Neutrophil (primary cell): ENCODE measurements around the gene PDE8A.
"Not testable (repeated sequence)": the region's sequence is repeated elsewhere in the genome, so short reads cannot be mapped to it uniquely, and the experiment has no call there.

Experiments
- H3K27ac ChIP-seq: fragments of 200-600 bp; sonication (generic); 2 replicates; pipeline ENCODE4 v1.5.1; 2016; ENCODE audit warnings: mild to moderate bottlenecking, moderate library complexity
- H3K27me3 ChIP-seq: fragments of 200-600 bp; sonication (generic); 2 replicates; pipeline ENCODE4 v1.6.0; 2016; ENCODE audit warnings: mild to moderate bottlenecking
- H3K36me3 ChIP-seq: fragments of 200-600 bp; sonication (generic); 2 replicates; pipeline ENCODE4 v1.5.1; 2017
- H3K4me1 ChIP-seq, 2 experiments: fragments of 200-600 bp in 1 of 2; sonication (generic) in 1 of 2; 1 replicate in 1 of 2; 2 replicates in 1 of 2; pipeline versions ENCODE4 v1.5.1 to v1.6.1; 2013 to 2016; ENCODE audit warnings: low read depth in 1 of 2, low read length in 1 of 2, mild to moderate bottlenecking in 1 of 2, moderate library complexity in 1 of 2; ENCODE audit not compliant: control insufficient read depth in 1 of 2, insufficient read depth in 1 of 2
- H3K4me3 ChIP-seq, 2 experiments: fragments of 200-600 bp in 1 of 2; sonication (generic) in 1 of 2; 1 replicate in 1 of 2; 2 replicates in 1 of 2; pipeline ENCODE4 v1.5.1; 2013 to 2016; ENCODE audit warnings: low read depth in 1 of 2, low read length in 1 of 2, mild to moderate bottlenecking in 1 of 2, moderate library complexity in 1 of 2
- H3K9me3 ChIP-seq: fragments of 200-600 bp; sonication (generic); 2 replicates; pipeline ENCODE4 v1.5.1; 2016
- TF ChIP-seq, protein P1 (sequence below): fragments of 200-600 bp; sonication (generic); IDR thresholded peaks from 2 replicates; pipeline ENCODE4 v1.5.1; 2016; ENCODE audit warnings: antibody characterized with exemption

PDE8A gene

DNA sequence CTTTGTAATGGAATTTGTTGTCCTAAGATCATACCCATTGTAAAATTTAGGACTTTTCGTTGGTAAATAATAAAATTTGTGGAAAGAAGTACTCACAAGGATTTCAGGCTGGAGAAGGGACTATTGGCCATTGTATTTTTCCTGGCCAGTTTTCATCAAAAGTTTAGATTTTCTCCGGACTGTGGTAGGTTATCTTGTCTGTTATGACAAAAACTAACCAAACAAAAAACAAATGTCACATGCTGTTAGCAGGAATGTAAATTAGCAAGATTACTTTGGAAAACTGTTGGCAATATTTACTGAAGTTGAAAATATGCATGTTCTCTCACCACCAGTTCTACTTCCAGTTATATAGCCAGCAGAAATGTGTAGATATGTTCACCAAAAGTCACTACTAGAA lies 27.8 kb downstream of the PDE8A start:
- peaks cover 32 to 48% of the 10 kb centered on the region in 2 experiments for H3K4me1 ChIP-seq
- H3K27me3 ChIP-seq, result no peaks in the 10 kb centered on the region
- peak overlapping the region; percentile 90 for H3K27ac ChIP-seq
- no peak overlapping the region for H3K4me3 ChIP-seq
- no peaks in the 10 kb centered on the region for H3K9me3 ChIP-seq
- TF ChIP-seq, protein P1, sequence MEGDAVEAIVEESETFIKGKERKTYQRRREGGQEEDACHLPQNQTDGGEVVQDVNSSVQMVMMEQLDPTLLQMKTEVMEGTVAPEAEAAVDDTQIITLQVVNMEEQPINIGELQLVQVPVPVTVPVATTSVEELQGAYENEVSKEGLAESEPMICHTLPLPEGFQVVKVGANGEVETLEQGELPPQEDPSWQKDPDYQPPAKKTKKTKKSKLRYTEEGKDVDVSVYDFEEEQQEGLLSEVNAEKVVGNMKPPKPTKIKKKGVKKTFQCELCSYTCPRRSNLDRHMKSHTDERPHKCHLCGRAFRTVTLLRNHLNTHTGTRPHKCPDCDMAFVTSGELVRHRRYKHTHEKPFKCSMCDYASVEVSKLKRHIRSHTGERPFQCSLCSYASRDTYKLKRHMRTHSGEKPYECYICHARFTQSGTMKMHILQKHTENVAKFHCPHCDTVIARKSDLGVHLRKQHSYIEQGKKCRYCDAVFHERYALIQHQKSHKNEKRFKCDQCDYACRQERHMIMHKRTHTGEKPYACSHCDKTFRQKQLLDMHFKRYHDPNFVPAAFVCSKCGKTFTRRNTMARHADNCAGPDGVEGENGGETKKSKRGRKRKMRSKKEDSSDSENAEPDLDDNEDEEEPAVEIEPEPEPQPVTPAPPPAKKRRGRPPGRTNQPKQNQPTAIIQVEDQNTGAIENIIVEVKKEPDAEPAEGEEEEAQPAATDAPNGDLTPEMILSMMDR, result no peak
- H3K36me3 ChIP-seq, result no peaks in the 10 kb centered on the region

DNA sequence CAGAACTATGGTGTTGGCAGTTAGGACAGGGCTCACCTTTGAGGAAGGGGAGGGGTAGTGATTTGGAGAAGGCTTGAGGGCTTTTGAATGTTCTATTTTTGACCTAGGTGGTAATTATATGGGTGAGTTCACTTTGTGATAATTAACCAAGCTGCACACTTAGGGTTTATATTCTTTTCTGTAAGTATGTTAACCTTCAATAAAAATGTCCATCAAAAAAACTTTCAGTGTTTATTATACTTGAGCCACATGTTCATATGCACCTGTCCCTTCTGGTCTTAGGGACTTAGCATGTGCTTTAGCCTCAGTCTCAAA lies 28.4 kb downstream of the PDE8A start:
- H3K9me3 ChIP-seq, result no peaks in the 10 kb centered on the region
- H3K27ac ChIP-seq, result peak overlapping the region; percentile 90
- no peak overlapping the region for H3K4me3 ChIP-seq
- H3K27me3 ChIP-seq, result no peaks in the 10 kb centered on the region
- TF ChIP-seq, protein P1, result no peak
- no peaks in the 10 kb centered on the region for H3K36me3 ChIP-seq
- H3K4me1 ChIP-seq, result peaks cover 29 to 43% of the 10 kb centered on the region in 2 experiments

DNA sequence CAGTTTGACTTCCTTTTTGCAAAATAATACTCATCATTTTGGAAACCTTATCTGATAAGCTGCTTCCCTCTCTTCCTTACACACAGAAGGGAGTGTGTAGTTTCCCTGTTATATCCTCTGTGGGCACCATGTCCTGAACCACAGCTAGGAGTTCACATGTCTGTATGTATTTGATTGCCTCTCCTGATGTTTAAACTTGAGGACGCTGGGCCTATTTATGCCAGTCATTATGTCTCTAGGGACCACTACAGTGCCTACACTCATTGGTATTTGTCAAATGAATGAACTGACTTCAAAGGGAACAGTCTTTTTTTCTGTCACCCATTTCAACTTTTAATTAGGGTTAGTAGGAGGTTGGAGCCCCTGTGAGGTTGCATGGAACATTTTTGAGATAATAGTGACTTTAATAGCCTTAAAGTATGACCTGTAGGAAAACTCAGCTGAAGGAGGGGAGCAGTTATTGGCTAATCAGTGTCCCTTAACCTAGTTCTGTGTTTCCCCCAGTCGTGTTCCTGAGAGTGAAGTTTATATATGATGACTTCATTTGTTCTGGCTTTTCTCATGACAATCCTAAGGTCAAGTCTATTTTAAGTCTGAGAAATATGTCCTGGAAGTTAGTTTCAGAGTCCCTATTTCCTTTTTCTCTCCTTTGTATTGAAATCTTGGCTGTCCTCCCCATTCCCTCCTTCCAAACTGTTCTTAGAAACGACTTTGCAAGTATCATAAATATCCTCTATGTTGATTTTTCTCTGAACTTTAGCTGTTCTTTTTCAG lies 28.9 kb downstream of the PDE8A start:
- Histone ChIP-seq H3K4me1 (peaks cover 26 to 38% of the 10 kb centered on the region in 2 experiments), H3K27me3 (no peaks in the 10 kb centered on the region), H3K27ac (peak overlapping the region; percentile 90), H3K9me3 (no peaks in the 10 kb centered on the region), H3K4me3 (no peak overlapping the region), H3K36me3 (no peaks in the 10 kb centered on the region)
- TF ChIP-seq, protein P1, result no peak

DNA sequence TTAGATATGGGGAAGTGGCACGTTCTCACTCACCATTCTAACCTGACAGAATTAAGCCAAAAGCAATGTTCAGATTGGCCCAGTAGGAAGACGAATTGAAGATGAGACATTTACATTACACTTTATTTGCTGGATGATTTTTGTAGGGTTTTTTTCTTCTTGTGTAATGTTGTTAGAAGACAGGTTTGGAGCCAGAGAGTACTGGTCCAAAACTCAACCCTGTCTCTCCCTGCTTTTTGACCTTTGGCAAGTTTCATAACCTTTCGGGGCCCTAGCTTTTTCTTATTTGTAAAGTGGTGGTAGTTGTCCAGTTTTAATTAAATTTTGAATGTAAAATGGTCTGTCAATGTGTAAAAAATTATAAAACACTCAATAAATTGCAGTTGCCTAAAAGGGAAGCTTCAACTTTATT lies 29.5 kb downstream of the PDE8A start:
- Histone ChIP-seq H3K9me3 (no peaks in the 10 kb centered on the region), H3K27ac (no peak overlapping the region), H3K36me3 (no peaks in the 10 kb centered on the region), H3K4me3 (no peak overlapping the region), H3K4me1 (peaks cover 23 to 34% of the 10 kb centered on the region in 2 experiments), H3K27me3 (no peaks in the 10 kb centered on the region)
- TF ChIP-seq, protein P1, result no peak

DNA sequence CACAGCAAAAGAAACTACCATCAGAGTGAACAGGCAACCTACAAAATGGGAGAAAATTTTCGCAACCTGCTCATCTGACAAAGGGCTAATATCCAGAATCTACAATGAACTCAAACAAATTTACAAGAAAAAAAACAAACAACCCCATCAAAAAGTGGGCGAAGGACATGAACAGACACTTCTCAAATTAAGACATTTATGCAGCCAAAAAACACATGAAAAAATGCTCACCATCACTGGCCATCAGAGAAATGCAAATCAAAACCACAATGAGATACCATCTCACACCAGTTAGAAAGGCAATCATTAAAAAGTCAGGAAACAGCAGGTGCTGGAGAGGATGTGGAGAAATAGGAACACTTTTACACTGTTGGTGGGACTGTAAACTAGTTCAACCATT lies 30.1 kb downstream of the PDE8A start:
- not testable (repeated sequence) for H3K36me3 ChIP-seq, H3K9me3 ChIP-seq, H3K27me3 ChIP-seq, H3K4me3 ChIP-seq, H3K27ac ChIP-seq
- H3K4me1 ChIP-seq, result peaks cover 23 to 34% of the 10 kb centered on the region in 2 experiments

DNA sequence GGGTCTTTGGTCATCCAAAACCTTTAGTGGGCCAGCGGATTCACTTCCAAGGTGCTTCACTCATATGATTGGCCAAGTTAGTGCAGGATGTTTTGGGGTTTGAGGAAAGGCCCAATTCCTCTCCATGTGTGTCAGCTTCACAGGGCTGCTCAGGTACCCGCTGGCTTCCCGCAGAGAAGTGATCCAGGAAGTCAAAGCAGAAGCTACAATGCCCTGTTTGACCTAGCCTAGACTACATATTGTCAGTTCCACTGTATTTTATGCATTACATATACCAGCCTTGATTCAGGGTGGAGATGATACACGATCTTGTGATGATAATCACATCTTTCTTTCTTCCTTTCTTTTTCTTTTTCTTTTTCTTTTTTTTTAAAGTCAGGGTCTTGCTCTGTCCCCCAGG lies 32.1 kb downstream of the PDE8A start:
- no peaks in the 10 kb centered on the region for H3K9me3 ChIP-seq
- H3K4me1 ChIP-seq, result peaks cover 13 to 20% of the 10 kb centered on the region in 2 experiments
- no peaks in the 10 kb centered on the region for H3K27me3 ChIP-seq
- TF ChIP-seq, protein P1, result no peak
- no peak overlapping the region for H3K4me3 ChIP-seq
- H3K27ac ChIP-seq, result no peak overlapping the region
- H3K36me3 ChIP-seq, result no peaks in the 10 kb centered on the region
